ENCODE results near the gene FBLN5. TPM values are rescaled to one million over a fixed set of nuclear protein-coding genes. Genes with fewer than 3 reads are reported as not detected.

FBLN5 gene
- total and polyA plus RNA-seq, 2 of the 4 experiments (the other 2 are of a cell fraction), result 10.6 to 76.4 TPM

GRCh38 chr14:91827746-91828145 lies 119.7 kb downstream of the FBLN5 start:
- H2AK9ac ChIP-seq (replicated peaks; ENCODE audit: low read depth, low read length, poor library complexity), result no peak overlapping the region
- H2BK15ac ChIP-seq (ENCODE audit: low read depth, low read length), result no peak overlapping the region
- H3K4me2 ChIP-seq (ENCODE audit: low read depth, low read length), result no peak overlapping the region
- no peak overlapping the region for H3K9ac ChIP-seq (ENCODE audit: low read depth, low read length)
- no peak overlapping the region for H4K5ac ChIP-seq (ENCODE audit: low read depth, low read length)
- ChIA-PET POLR2A (ENCODE audit: unreplicated experiment) (no interaction called here), CTCF (no interaction called here)
- H3K79me1 ChIP-seq (ENCODE audit: low read depth in 1 of 2, low read length in 2 of 2), result no peaks in the 10 kb centered on the region
- no peak overlapping the region for H4K91ac ChIP-seq (ENCODE audit: insufficient read depth, low read depth, low read length)
- H3K18ac ChIP-seq (ENCODE audit: low read depth, low read length), result no peak overlapping the region
- no peak overlapping the region for H3K23ac ChIP-seq (ENCODE audit: low read depth, low read length)
- no peak overlapping the region for H3K14ac ChIP-seq (replicated peaks; ENCODE audit: low read depth, low read length)
- no peak overlapping the region for H3K56ac ChIP-seq (ENCODE audit: extremely low read depth, insufficient read depth, low read length)
- no peaks in the 10 kb centered on the region for H4K20me1 ChIP-seq (ENCODE audit: insufficient read depth, low read length)
- no peak overlapping the region for H2AFZ ChIP-seq (replicated peaks; ENCODE audit: low read length, poor library complexity)
- H2BK5ac ChIP-seq (ENCODE audit: low read depth, low read length, poor library complexity, severe bottlenecking), result no peak overlapping the region
- intact Hi-C loops (cut with micrococcal nuclease), result no loop called here
- H4K8ac ChIP-seq (ENCODE audit: low read depth in 2 of 2, low read length in 2 of 2), result no peak overlapping the region
- H3K27me3 ChIP-seq (ENCODE audit: control insufficient read depth, insufficient read depth, low read length), result peaks cover 2% of the 10 kb centered on the region; the same call in 1 of the 2 replicates
- no TSS peak for BruUV-seq (replicated peaks)
- H3K4me3 ChIP-seq (ENCODE audit: insufficient read depth, low read depth, low read length), result no peak overlapping the region
- no peak for DNase-seq
- H3K9me1 ChIP-seq (ENCODE audit: insufficient read depth, low read length), result no peaks in the 10 kb centered on the region
- no peaks in the 10 kb centered on the region for H3K4me1 ChIP-seq (ENCODE audit: control insufficient read depth, insufficient read depth, low read length)
- dilution Hi-C loops (cut with HindIII; ENCODE audit: low sequenced_read_pairs, unreplicated experiment), result no loop called here
- WGBS, 2 experiments (ENCODE audit: extremely low coverage in 2 of 2, insufficient read length in 1 of 2), result 100% methylated on average over 1 of the region's 1 CpG; no CpG with 5 or more reads in 1 of the 2 experiments
- no peaks in the 10 kb centered on the region for H3K36me3 ChIP-seq (ENCODE audit: control insufficient read depth, insufficient read depth, low read length)
- 0 out of 2 replicates have a peak, but pooled peaks cover 2% of the 10 kb centered on the region for H3K9me3 ChIP-seq (ENCODE audit: control insufficient read depth, insufficient read depth, low read length)
- no peak for TF ChIP-seq MAZ (IDR thresholded peaks at IDR 0.05; ENCODE audit: borderline replicate concordance, low read depth, low read length)
- TF ChIP-seq FOS (IDR thresholded peaks at IDR 0.05; ENCODE audit: low read depth, low read length), result no peak
- no peak for TF ChIP-seq SMC3 (IDR thresholded peaks at IDR 0.05; ENCODE audit: low read depth, low read length)
- H2BK20ac ChIP-seq (ENCODE audit: low read depth, low read length), result no peak overlapping the region
- no peak overlapping the region for H3K27ac ChIP-seq (ENCODE audit: insufficient read depth, low read length)
- H2BK120ac ChIP-seq (ENCODE audit: low read depth, low read length), result no peak overlapping the region
- no peak overlapping the region for H2AK5ac ChIP-seq (ENCODE audit: low read depth, low read length)
- in situ Hi-C loops (cut with MboI; ENCODE audit: low sequenced_read_pairs), result no loop called here
- no peak overlapping the region for H3K4ac ChIP-seq (ENCODE audit: low read depth, low read length)
- ATAC-seq (ENCODE audit: low read depth), result no peak

Other genes starting within 250 kb of the FBLN5 start
- gene CATSPERB, start 215.6 kb downstream of the FBLN5 start, total RNA-seq (2012; rRNA removed), result not detected in 2 replicates
- gene CATSPERB, start 215.6 kb downstream of the FBLN5 start, polyA plus RNA-seq (2012; rRNA removed), result not detected in 2 replicates
- under 0.01 and 0.18 TPM in 2 replicates for gene TC2N, start 80.2 kb downstream of the FBLN5 start, total RNA-seq (2012; rRNA removed)
- gene TC2N, start 80.2 kb downstream of the FBLN5 start, polyA plus RNA-seq (2012; rRNA removed), result 0.03 and 0.04 TPM in 2 replicates
- gene TRIP11, start 92.4 kb upstream of the FBLN5 start, total RNA-seq (2012; rRNA removed), result 53.0 and 83.5 TPM in 2 replicates
- 6.8 and 7.5 TPM in 2 replicates for gene TRIP11, start 92.4 kb upstream of the FBLN5 start, polyA plus RNA-seq (2012; rRNA removed)
- gene ATXN3, start 158.9 kb upstream of the FBLN5 start, total RNA-seq (2012; rRNA removed), result 9.0 and 38.3 TPM in 2 replicates
- 12.0 and 13.9 TPM in 2 replicates for gene ATXN3, start 158.9 kb upstream of the FBLN5 start, polyA plus RNA-seq (2012; rRNA removed)
- 32.1 and 158 TPM in 2 replicates for gene NDUFB1, start 174.0 kb upstream of the FBLN5 start, total RNA-seq (2012; rRNA removed)
- gene NDUFB1, start 174.0 kb upstream of the FBLN5 start, polyA plus RNA-seq (2012; rRNA removed), result 326 and 333 TPM in 2 replicates
- gene CPSF2, start 174.3 kb upstream of the FBLN5 start, total RNA-seq (2012; rRNA removed), result 30.6 and 51.7 TPM in 2 replicates
- gene CPSF2, start 174.3 kb upstream of the FBLN5 start, polyA plus RNA-seq (2012; rRNA removed), result 13.6 and 18.5 TPM in 2 replicates

All from IMR-90 (cell line).